ENCODE measurements around the gene TMEM143.
"Not testable (repeated sequence)": the region's sequence is repeated elsewhere in the genome, so short reads cannot be mapped to it uniquely, and the experiment has no call there.

TMEM143 gene

DNA sequence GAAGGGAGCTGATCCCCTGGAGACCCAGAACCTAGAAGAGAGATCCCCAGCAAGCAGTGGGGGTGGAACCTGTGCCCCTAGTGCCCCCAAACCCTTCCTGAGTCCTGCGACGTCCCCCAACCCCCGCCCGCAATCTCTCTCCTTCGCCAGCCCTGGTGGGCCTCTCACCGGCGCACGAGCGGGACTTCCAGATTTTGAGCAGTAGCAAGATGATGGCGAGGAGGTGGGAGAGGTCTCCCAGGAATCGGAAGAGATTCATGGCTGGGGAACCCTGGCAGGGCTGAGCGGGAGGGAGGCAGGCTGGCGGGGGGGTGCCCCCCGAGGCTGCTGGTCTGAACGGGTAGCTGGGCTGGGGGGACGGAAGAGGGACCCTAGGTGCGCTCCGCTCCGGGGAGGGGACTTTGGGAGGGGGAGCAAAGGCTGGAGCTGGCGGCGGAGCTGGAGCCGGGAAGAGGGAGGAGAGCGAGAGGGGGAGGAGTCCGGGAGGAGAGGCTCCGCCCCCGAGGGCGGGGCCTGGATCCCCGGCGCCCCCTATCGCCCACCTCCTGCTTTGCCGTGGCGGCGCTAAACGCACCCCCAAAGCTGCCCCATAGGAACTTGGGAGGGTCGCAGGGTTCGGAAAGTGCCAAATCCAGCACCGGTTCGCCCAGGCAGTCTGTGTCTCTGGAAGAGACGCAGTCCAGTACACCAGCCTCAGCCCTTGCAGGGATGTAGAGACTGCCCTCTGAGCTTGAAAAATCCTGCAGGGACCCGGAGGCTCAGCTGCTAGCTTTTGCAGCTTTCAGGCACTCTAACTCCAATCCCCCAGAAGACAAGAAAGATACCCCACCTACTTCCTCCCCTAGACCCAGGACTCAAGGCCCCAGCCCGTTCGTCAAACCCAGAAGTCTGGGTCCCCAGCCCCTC is 27.6 kb upstream of the TMEM143 start, which contains the start of gene KDELR1:
Gene KDELR1 (minus strand): TSS at position 452 of the 906 bp plus-strand sequence. CDS start 193 bp downstream, at position 259.
- peak in 1 of 2 donors; percentile 64 for DNase-seq (ENCODE audit: low read depth in 2 of 2)

GRCh38 chr19:48390188-48391099 is 26.7 kb upstream of the TMEM143 start:
- DNase-seq (ENCODE audit: low read depth in 2 of 2), result peak; percentile 40 to 55

DNA sequence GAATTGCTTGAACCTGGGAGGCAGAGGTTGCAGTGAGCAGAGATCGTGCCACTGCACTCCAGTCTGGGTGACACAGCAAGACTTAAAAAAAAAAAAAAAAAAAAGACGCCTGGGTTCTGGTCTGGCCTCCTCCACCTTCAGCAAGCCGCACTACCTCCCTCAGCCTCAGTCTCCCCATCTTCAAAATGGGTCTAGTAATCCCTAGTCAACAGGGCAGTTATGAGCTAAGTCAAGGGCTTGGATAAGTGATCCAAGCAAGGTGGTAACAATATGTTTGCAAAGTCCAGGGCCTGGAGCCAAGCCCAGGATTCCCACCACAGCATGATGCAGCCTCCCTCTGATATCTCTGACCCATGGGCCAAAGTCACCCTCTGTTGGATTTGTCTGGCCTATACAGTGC is 23.2 kb upstream of the TMEM143 start:
- DNase-seq (ENCODE audit: low read depth in 2 of 2), result no peak

DNA sequence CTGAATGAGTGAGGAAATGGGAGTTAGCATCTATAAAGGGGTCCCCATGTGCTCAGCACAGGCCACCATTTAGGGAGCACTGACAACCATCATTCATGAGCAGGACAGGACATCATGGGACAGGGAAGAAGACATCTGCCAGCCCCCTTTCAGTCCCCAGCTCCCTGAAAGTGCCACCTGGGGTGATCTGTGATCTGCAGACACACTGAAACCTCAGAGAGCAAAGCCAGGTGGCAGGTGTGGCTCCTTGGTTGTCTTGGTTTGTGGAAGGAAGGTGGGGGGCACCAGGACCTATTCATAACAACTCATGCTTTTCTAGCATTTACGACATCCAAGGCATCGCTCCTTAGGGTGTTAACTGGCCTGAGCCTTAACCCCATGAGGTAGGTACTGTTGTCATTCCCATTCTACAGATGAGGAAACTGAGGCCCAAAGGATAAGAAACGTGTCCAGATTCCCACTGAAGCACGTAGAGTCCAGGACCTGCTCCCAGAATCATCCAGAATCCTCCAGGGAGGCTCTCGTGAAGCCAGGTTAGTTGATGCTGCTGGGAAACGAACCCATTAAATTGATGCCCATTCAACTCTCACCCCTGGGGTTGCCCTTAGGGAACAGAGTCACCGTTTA is 21.8 kb upstream of the TMEM143 start:
- no peak for DNase-seq (ENCODE audit: low read depth in 2 of 2)

GRCh38 chr19:48382286-48382685 is 18.5 kb upstream of the TMEM143 start:
- DNase-seq (ENCODE audit: low read depth in 2 of 2), result no peak

DNA sequence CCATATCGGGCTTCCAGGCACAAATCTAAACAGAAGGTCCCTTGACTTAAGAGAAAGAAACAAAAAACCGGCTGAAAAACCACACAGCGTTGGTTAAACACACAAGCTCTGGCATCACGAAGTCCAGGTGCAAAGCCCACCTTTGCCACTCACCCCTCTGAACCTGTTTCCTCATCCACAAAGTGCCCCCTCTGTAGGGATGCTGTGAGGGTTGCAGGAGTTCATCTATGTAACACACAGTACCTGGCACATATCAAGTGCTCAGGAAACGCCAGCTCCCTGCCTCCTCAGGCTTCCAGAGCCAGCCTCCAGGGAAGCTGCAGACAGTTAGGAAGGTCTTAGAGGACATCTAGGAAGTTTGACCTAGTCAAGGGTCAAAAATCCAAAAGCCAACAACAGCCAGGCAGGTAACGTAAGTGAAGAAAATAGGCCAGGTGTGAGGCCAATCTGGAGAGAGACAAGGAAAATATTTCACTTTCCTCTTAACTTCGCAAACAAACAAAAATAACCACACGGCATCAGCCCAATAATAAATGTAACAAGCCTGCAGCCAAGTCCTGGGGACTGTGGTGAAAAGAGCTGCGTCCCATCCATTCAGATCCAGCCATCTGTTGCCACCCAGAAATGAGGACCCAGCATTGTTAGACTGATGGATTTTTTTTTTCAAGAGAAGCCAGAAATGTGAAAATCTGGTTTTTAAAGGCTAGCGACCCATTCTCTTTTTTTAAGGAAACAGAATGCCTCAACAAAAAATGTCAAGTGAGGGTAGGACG is 17.6 kb upstream of the TMEM143 start:
- DNase-seq (ENCODE audit: low read depth in 2 of 2), result no peak

GRCh38 chr19:48379058-48379457 is 15.3 kb upstream of the TMEM143 start:
- DNase-seq (ENCODE audit: low read depth in 2 of 2), result no peak

DNA sequence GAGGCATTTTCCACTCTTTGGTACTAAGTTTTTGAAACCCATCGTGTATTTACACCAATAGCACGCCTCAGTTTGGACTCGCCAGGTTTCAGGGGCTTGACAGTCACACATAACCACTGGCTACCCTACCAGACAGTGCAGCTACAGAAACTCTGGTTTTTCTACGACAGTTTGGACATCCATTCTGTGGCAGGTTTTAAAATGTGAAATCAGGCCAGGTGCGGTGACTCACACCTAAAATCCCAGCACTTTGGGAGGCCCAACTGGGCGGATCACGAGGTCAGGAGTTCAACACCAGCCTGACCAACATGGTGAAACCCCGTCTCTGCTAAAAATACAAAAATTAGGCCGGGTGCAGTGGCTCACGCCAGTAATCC is 14.4 kb upstream of the TMEM143 start:
- no peak for DNase-seq (ENCODE audit: low read depth in 2 of 2)

DNA sequence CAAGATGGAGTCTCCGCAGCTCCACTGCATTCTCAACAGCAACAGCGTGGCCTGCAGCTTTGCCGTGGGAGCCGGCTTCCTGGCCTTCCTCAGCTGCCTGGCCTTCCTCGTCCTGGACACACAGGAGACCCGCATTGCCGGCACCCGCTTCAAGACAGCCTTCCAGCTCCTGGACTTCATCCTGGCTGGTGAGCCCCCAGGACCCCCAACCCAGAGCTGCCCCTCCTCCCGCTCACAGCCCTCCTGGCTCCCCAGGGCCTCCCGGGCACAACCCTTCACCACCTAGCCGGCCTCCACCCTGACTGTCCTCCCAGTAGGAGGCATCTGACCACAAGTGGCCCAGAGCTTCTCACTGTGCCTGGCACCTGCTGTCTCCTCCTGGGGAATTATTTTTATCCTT is 9.8 kb upstream of the TMEM143 start:
- no peak for DNase-seq (ENCODE audit: low read depth in 2 of 2)

GRCh38 chr19:48372904-48373303 is 9.2 kb upstream of the TMEM143 start:
- DNase-seq (ENCODE audit: low read depth in 2 of 2), result no peak

DNA sequence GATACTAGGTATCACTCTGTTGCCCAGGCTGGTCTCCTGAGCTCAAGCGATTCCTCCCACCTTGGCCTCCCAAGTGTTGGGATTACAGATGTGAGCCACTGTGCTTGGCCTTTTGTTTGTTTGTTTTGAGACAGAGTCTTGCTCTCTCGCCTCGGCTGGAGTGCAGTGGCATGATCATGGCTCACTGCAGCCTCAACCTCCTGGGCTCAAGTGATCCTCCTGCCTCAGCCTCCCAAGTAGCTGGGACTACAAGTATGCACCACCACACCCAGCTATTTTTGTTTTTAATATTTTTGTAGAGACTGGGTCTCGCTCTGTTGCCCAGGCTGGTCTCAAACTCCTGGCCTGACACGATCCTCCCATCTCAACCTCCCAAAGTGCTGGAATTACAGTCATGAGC is 8.0 kb upstream of the TMEM143 start:
- not testable (repeated sequence) for DNase-seq (ENCODE audit: low read depth in 2 of 2)

- DNase-seq (ENCODE audit: low read depth in 2 of 2), result no peak
Measured at GRCh38 chr19:48371367-48371766, 7.6 kb upstream of the TMEM143 start.

GRCh38 chr19:48370955-48371354 is 7.2 kb upstream of the TMEM143 start:
- DNase-seq (ENCODE audit: low read depth in 2 of 2), result no peak

DNA sequence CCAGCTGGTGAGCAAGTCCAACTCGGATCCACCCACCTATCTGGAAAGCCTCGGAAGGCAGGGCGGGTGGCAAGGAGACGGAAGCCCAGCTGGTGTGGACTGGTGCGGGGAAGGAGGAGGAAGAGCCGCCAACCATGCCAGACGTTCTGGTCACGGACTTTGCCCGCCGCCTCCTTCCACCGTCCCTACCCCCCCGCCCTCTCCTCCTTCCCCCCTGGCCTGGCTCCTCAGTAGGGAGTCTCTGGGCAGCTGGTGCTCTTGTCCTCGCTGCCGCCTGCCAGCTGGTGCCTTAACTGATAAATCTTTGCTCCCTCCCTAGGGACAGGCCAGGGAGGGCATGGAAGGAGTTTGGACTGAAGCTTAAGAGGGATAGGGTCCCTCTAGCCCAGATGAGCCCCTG is 5.2 kb upstream of the TMEM143 start:
- DNase-seq (ENCODE audit: low read depth in 2 of 2), result no peak

DNA sequence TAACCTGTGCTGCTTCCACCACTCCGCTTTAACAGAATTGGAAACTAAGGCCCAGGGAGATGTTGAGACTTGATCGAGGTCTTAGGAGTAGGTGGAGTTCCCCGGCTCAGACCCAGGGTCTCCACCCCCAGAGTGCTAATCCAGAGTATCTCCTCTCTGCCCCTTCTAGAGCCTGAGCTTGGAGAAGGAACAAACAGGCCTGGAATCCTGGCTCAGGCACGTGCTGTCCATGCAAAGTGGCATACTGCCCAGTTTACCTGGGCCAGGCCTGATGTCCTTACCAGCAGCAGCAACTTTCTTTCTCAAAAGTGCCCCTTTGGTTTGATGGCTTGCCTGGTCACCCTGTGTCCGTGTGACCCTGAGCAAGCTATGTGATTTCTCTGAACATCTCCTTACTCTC is 4.1 kb upstream of the TMEM143 start:
- no peak for DNase-seq (ENCODE audit: low read depth in 2 of 2)

DNA sequence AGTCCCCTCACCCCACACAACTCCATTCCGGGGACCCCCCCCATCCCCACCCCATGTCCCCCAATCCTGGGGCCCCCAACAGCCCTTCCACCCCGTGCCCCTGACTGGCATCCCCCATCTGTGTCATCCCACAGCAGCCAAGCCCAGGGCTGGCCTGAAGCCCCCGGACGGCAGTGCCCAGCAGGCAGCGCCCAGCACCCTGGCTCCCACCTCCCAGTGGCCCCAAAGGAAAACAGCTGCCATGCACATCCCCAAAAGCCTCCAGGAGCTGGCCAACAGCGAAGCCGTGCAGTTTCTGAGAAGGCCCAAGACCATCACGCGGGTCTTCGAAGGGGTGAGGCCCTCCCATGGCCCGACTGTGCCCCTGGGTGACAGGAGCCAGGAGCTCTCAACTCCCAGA is 1.9 kb upstream of the TMEM143 start:
- DNase-seq (ENCODE audit: low read depth in 2 of 2), result no peak

DNA sequence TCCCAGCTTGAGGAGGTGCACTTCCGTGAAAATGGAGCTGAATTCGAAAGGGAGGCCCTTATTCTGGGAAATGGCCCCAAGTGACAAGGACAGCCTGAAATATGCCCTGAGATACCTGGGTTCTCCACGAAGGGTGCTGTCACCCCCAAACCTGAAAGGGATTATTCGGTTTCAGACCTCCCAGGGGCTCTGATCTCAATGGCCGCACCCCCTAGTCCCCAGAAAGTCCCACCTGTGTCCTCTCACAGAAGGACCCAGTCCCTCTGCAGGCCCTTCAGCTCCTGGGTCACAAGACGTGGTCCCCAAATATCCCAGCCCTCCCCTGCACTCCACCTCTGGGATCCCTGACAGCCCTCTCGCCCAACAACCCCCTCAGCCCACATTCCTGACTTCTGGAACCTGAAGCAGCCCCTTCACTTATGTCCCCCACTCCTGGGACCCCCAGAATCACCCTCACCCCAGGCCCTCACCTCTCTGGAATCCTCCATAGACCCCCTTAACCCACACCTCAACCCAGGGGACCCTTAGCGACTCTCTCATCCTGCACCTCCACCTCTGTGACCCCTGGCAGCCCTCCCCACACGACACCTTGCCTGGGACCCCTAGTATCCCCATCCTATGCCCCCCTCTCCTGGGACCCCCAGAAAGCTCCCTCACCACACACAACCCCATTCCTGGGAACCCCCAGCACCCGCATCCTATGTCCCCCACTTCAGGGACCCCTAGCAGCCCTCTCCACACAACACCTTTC is 1.0 kb upstream of the TMEM143 start:
- no peak for DNase-seq (ENCODE audit: low read depth in 2 of 2)

DNA sequence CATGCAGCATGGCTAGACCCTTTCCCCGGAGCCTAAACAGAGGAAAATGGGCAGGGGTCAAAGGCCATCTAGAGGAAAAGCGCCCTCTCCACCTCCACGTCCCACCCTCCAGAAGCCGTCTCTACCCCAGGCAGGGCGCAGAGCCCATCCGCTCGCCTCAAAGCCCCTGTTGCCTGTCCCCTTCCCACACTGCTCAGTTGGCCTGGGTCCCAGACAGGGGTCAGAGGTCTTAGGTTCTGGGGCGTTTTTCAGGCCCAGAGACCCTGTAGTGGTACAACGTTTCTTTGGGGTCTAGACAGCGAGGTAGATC is 285 bp downstream of the TMEM143 start:
- no peak for DNase-seq (ENCODE audit: low read depth in 2 of 2)

- DNase-seq (ENCODE audit: low read depth in 2 of 2), result peak; percentile 74 to 85
Measured at GRCh38 chr19:48362716-48363499, 832 bp downstream of the TMEM143 start.

GRCh38 chr19:48361912-48362311 is 1.8 kb downstream of the TMEM143 start:
- no peak for DNase-seq (ENCODE audit: low read depth in 2 of 2)
